Measurements from ENCODE around the gene OR5B12.
"Not testable (repeated sequence)": the region's sequence is repeated elsewhere in the genome, so short reads cannot be mapped to it uniquely, and the experiment has no call there.

Gene OR5B12

GRCh38 chr11:58442136-58442535 is at the start of gene OR5B12:
TSS of gene OR5B12 (minus strand) at chr11:58442236. CDS start at chr11:58440151, 2,085 bp downstream.
- DNase-seq = no peak

GRCh38 chr11:58490827-58491226 is 48.8 kb upstream of the OR5B12 start:
- DNase-seq = no peak

GRCh38 chr11:58487170-58487569 is 45.1 kb upstream of the OR5B12 start:
- no peak for DNase-seq

- no peak for DNase-seq
These were observed 43.9 kb upstream of the OR5B12 start for GRCh38 chr11:58485961-58486360.

GRCh38 chr11:58471892-58472291 is 29.9 kb upstream of the OR5B12 start:
- no peak for DNase-seq

- DNase-seq = no peak
These were observed 24.3 kb upstream of the OR5B12 start for GRCh38 chr11:58466293-58466692.

GRCh38 chr11:58465690-58466089 is 23.7 kb upstream of the OR5B12 start:
- no peak for DNase-seq

GRCh38 chr11:58451585-58451984 is 9.5 kb upstream of the OR5B12 start:
- no peak for DNase-seq

- no peak for DNase-seq
These were observed 4.3 kb upstream of the OR5B12 start for GRCh38 chr11:58446294-58446693.

- no peak for DNase-seq
These were observed 2.3 kb upstream of the OR5B12 start for GRCh38 chr11:58444300-58444699.

- no peak for DNase-seq
These were observed 3.5 kb downstream of the OR5B12 start for GRCh38 chr11:58438486-58438885.

- DNase-seq = no peak
These were observed 7.8 kb downstream of the OR5B12 start for GRCh38 chr11:58434217-58434616.

- DNase-seq = no peak
These were observed 8.3 kb downstream of the OR5B12 start for GRCh38 chr11:58433638-58434203.

- DNase-seq = no peak
These were observed 12.8 kb downstream of the OR5B12 start for GRCh38 chr11:58429273-58429672.

- no peak for DNase-seq
These were observed 14.0 kb downstream of the OR5B12 start, which contains the start of gene OR5B2 for GRCh38 chr11:58428021-58428420. TSS of gene OR5B2 (minus strand) at chr11:58428121. CDS start at chr11:58423261, 4,860 bp downstream.

- DNase-seq = no peak
These were observed 35.3 kb downstream of the OR5B12 start, which contains the start of gene OR5B3 for GRCh38 chr11:58406774-58407173. TSS of gene OR5B3 (minus strand) at chr11:58406874. CDS start at chr11:58403409, 3,465 bp downstream.

GRCh38 chr11:58399622-58400021 is 42.4 kb downstream of the OR5B12 start:
- DNase-seq = not testable (repeated sequence)

- no peak for DNase-seq
These were observed 46.5 kb downstream of the OR5B12 start for GRCh38 chr11:58395581-58395980.

- no peak for DNase-seq
These were observed 47.8 kb downstream of the OR5B12 start for GRCh38 chr11:58394195-58394594.

- DNase-seq = no peak
These were observed 49.3 kb downstream of the OR5B12 start for GRCh38 chr11:58392746-58393145.

- no peak for DNase-seq
These were observed 50.2 kb downstream of the OR5B12 start for GRCh38 chr11:58391879-58392278.

GRCh38 chr11:58390551-58391063 is 51.4 kb downstream of the OR5B12 start:
- no peak for DNase-seq

Measured in activated naive CD4-positive, alpha-beta T cell (primary cell).